ENCODE measurements around the gene DDX10. TPM values are rescaled to one million over a fixed set of nuclear protein-coding genes. Genes with fewer than 3 reads are reported as not detected.

Gene DDX10
- total and polyA plus RNA-seq, 9 of the 15 experiments (the other 6 are each of a cell fraction or from before 2014, with no cell fraction given): 33.9 to 94.6 (median 50.7) TPM

DNA sequence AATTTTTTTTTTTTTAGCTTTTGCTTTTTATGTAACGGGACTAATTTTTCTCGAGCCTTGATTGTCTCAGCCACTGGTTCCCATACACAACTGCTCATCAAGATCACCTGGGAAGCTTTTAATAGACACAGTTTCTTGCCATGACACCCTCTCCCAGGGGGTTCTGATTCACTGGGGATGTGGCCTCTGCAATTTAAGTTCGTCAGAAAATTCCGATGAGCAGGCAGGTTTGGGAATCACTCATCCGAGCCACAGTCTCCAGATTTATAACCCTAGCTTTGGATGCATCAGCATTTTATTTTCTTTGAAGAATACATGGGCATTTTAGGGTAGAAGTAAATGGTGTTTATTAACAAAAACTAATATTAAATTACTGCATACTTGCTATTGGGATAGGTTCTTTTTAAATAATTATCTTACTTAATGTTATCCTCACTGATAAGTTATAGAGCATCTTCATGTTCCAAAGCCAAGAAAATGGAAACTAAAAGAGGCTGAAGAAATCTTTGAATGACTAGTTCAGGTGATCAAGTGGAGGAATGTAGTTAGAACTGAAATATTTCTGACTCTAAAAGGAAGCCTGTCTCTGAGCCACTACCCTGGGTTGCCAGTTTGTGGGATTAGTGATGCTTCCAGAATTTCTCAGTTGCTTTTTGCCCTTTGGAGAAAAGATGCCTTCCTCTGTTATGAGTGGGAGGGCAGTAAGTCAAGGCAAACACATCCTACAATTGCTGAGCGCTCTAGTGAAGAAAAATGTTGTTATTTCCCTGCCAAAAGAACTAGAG, 319.0 kb downstream of the DDX10 start (continued):
- TF ChIP-seq, protein P1, sequence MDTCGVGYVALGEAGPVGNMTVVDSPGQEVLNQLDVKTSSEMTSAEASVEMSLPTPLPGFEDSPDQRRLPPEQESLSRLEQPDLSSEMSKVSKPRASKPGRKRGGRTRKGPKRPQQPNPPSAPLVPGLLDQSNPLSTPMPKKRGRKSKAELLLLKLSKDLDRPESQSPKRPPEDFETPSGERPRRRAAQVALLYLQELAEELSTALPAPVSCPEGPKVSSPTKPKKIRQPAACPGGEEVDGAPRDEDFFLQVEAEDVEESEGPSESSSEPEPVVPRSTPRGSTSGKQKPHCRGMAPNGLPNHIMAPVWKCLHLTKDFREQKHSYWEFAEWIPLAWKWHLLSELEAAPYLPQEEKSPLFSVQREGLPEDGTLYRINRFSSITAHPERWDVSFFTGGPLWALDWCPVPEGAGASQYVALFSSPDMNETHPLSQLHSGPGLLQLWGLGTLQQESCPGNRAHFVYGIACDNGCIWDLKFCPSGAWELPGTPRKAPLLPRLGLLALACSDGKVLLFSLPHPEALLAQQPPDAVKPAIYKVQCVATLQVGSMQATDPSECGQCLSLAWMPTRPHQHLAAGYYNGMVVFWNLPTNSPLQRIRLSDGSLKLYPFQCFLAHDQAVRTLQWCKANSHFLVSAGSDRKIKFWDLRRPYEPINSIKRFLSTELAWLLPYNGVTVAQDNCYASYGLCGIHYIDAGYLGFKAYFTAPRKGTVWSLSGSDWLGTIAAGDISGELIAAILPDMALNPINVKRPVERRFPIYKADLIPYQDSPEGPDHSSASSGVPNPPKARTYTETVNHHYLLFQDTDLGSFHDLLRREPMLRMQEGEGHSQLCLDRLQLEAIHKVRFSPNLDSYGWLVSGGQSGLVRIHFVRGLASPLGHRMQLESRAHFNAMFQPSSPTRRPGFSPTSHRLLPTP (IDR thresholded peaks at IDR 0.05; ENCODE audit: borderline replicate concordance, extremely low read depth, insufficient read length): no peak
- TF ChIP-seq ZNF146 (CRISPR knock-in tag; IDR thresholded peaks at IDR 0.05; ENCODE audit: unreplicated experiment) (no peak), TCF7 (IDR thresholded peaks at IDR 0.05; ENCODE audit: borderline replicate concordance) (no peak), BRCA1 (IDR thresholded peaks at IDR 0.05) (no peak), BRCA1 (CRISPR knock-in tag; IDR thresholded peaks at IDR 0.05) (no peak), CBFA2T3 (IDR thresholded peaks at IDR 0.05) (no peak), GABPB1 (CRISPR knock-in tag; IDR thresholded peaks at IDR 0.05) (no peak), NFIX (CRISPR knock-in tag; IDR thresholded peaks at IDR 0.05; ENCODE audit: low read depth) (no peak)

DNA sequence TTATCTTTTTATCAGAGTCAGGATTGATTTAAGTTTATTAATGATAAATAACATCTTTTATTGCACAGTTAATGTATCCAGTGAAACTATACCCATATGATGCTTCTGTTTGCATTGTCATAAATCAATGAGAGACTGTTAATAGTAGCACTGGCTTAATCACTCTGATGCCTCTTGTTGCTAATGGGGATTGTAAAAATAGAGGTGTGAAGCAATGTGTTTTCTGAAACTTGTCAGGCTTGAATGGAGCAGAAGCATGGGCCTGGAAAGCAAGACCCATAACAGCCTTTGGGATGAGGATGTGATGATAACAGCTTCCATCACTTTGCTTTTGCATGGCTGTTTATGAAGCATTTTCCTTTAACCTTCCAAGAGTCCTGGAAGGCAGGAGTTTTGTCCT, 319.7 kb downstream of the DDX10 start:
- TF ChIP-seq, protein P2, sequence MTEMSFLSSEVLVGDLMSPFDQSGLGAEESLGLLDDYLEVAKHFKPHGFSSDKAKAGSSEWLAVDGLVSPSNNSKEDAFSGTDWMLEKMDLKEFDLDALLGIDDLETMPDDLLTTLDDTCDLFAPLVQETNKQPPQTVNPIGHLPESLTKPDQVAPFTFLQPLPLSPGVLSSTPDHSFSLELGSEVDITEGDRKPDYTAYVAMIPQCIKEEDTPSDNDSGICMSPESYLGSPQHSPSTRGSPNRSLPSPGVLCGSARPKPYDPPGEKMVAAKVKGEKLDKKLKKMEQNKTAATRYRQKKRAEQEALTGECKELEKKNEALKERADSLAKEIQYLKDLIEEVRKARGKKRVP (CRISPR knock-in tag; IDR thresholded peaks at IDR 0.05): no peak
- TF ChIP-seq RHOXF2B (CRISPR knock-in tag; conservative IDR thresholded peaks at IDR 0.05): no peak
- no peak for TF ChIP-seq ZFP30 (CRISPR knock-in tag; IDR thresholded peaks at IDR 0.05; ENCODE audit: borderline replicate concordance)
- no peak for TF ChIP-seq ZNF12 (CRISPR knock-in tag; IDR thresholded peaks at IDR 0.05)
- TF ChIP-seq, protein P3, sequence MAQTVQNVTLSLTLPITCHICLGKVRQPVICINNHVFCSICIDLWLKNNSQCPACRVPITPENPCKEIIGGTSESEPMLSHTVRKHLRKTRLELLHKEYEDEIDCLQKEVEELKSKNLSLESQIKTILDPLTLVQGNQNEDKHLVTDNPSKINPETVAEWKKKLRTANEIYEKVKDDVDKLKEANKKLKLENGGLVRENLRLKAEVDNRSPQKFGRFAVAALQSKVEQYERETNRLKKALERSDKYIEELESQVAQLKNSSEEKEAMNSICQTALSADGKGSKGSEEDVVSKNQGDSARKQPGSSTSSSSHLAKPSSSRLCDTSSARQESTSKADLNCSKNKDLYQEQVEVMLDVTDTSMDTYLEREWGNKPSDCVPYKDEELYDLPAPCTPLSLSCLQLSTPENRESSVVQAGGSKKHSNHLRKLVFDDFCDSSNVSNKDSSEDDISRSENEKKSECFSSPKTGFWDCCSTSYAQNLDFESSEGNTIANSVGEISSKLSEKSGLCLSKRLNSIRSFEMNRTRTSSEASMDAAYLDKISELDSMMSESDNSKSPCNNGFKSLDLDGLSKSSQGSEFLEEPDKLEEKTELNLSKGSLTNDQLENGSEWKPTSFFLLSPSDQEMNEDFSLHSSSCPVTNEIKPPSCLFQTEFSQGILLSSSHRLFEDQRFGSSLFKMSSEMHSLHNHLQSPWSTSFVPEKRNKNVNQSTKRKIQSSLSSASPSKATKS (CRISPR knock-in tag; IDR thresholded peaks at IDR 0.05): no peak
- no peak for TF ChIP-seq RBM14 (IDR thresholded peaks at IDR 0.05; ENCODE audit: borderline replicate concordance, insufficient read depth, low read depth, low read length)
- no peak for TF ChIP-seq ZNF507 (tag; conservative IDR thresholded peaks at IDR 0.05)
- H3K9me3 ChIP-seq (replicated peaks; ENCODE audit: control insufficient read depth, insufficient read depth, low read depth, low read length): no peaks in the 10 kb centered on the region
- no peaks in the 10 kb centered on the region for H3K9me1 ChIP-seq (ENCODE audit: control insufficient read depth, insufficient read depth, low read length)
- no peaks in the 10 kb centered on the region for H3K4me1 ChIP-seq (replicated peaks in 1 of 2; ENCODE audit: control insufficient read depth in 2 of 2, insufficient read depth in 2 of 2, low read length in 2 of 2)
- H3K4me2 ChIP-seq (ENCODE audit: insufficient read depth, low read length): no peak overlapping the region
- H3K79me2 ChIP-seq (ENCODE audit: control insufficient read depth, insufficient read depth, low read length): no peaks in the 10 kb centered on the region
- no peak for DNase-seq (ENCODE audit: extremely low read depth in 1 of 4, low spot score in 3 of 4)
- POLR2A ChIA-PET: no interaction called here
- in situ Hi-C loops (cut with MboI): no loop called here
- no peaks in the 10 kb centered on the region for H3K36me3 ChIP-seq (ENCODE audit: control insufficient read depth, insufficient read depth, low read length)
- FAIRE-seq: no peak
- BruUV-seq (replicated peaks): no TSS peak
- H3K9ac ChIP-seq (ENCODE audit: insufficient read depth in 1 of 2, low read depth in 2 of 2, low read length in 2 of 2): no peak overlapping the region
- no peak overlapping the region for H2AFZ ChIP-seq (ENCODE audit: low read depth, low read length)
- ATAC-seq: no peak
- CTCF ChIA-PET (ENCODE audit: low intra/inter-chr PET ratio): no interaction called here
- no peaks in the 10 kb centered on the region; the same call in 1 of the 2 replicates for H4K20me1 ChIP-seq (replicated peaks; ENCODE audit: control insufficient read depth, insufficient read depth, low read length)
- no peak overlapping the region for H3K27ac ChIP-seq (ENCODE audit: extremely low read depth, low read depth, low read length)
- no peak overlapping the region for H3K4me3 ChIP-seq
- H3K27me3 ChIP-seq (ENCODE audit: control insufficient read depth in 2 of 2, insufficient read depth in 2 of 2, low read length in 2 of 2): no peaks in the 10 kb centered on the region
- intact Hi-C loops (cut with micrococcal nuclease): no loop called here
